NCI-H748 (cell line): ENCODE measurements around the gene UACA.
"Not testable (repeated sequence)": the region's sequence is repeated elsewhere in the genome, so short reads cannot be mapped to it uniquely, and the experiment has no call there.

Source experiments
- DNase-seq: peaks from one replicate; lab custom pipeline; 2025; ENCODE audit not compliant: unreplicated experiment; lab: John Stamatoyannopoulos, UW

The UACA gene

GRCh38 chr15:70753101-70753829 lies 10.1 kb downstream of the UACA start:
- DNase-seq, result no peak

DNA sequence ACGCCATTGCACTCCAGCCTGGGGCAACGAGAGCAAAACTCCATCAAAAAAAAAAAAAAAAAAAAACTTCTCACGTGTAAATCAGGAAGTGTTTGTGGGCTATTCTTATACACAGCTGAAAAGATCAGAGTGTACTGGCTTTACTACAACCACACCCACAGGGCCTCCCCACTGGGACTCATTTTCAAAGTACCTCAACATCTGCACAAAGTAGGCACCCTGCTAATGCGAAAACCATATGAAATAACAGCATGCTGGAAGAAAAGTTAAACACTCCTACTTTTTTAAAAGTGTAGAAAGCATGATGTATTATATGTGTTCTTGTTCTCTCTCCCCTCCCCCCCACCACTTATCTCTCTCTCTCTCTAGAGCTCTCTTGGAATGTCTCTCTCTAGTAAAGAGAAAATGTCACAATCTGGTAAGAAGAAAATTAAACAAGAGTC lies 11.1 kb downstream of the UACA start:
- no peak for DNase-seq

DNA sequence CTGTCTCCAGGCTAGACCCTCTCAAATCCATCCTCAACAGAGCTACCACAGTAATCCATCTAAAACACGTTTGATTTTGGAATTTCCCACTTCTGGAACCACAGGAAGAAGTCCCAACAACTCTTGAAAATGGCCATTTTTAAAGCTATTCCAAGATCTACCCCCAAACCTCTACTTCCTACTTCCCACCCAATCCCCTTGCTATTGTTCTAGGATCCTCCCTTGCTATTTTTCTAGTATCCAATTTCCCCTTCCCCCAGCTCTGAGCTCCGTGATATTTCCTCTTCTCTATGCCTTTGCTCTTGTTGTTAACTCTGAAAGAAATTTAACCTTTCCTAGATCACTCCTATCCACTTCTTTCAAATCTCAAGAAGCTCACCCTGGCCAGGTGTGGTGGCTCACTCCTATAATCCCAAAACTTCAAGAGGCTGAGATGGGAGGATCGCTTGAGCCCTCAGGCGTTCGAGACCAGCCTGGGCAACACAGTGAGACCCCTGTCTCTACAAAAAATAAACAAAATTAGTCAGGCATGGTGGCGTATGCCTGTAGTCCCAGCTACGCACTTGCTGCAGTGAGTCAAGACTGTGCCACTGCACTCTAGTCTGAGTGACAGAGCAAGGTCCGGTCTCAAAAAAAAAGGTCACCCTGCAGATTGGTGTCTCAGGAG lies 13.0 kb downstream of the UACA start:
- no peak for DNase-seq

DNA sequence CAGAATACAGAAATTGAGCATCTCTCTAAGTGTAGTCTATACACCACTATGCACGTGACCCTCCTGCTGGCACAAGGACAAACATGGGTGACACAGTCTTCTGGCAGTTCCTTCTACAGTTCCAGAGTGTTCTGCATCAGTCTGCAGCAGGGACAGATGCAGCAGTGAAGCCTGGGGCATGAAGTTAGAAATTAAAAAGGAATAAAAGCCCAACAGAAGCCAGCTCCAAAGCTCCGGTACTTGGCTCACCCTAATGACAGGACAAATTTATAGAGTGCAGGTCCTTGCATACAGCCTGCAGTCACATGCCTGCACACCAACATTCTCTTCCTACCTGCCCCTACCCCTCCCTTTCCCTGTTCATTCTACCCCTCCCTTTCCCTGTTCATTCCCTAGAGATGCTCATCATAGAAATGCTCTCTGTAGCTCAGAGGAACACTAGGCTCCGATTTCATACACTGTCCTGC lies 15.0 kb downstream of the UACA start:
- no peak for DNase-seq

- not testable (repeated sequence) for DNase-seq
Measured at GRCh38 chr15:70746598-70746997, 16.8 kb downstream of the UACA start.

- DNase-seq, result no peak
Measured at GRCh38 chr15:70742928-70743327, 20.4 kb downstream of the UACA start.

- DNase-seq, result peak; percentile 42
Measured at GRCh38 chr15:70741677-70742293, 21.6 kb downstream of the UACA start.

GRCh38 chr15:70741107-70741531 lies 22.2 kb downstream of the UACA start:
- DNase-seq, result no peak

DNA sequence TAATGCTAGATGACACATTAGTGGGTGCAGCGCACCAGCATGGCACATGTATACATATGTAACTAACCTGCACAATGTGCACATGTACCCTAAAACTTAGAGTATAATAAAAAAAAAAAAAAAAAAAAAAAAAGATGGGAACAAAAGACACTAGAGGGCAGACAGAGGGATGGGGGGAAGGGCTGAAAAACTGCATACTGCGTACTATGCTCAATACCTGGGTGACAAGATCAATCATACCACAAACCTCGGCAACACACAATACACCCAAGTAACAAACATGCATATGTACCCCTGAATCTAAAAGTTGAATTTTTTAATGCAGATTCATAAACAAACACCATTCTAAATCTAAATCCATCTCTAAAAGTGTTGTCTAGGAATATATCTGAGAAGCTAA lies 28.3 kb downstream of the UACA start:
- DNase-seq, result peak; percentile 0

GRCh38 chr15:70729164-70729563 lies 34.2 kb downstream of the UACA start:
- DNase-seq, result no peak

GRCh38 chr15:70726753-70727152 lies 36.6 kb downstream of the UACA start:
- DNase-seq, result no peak

DNA sequence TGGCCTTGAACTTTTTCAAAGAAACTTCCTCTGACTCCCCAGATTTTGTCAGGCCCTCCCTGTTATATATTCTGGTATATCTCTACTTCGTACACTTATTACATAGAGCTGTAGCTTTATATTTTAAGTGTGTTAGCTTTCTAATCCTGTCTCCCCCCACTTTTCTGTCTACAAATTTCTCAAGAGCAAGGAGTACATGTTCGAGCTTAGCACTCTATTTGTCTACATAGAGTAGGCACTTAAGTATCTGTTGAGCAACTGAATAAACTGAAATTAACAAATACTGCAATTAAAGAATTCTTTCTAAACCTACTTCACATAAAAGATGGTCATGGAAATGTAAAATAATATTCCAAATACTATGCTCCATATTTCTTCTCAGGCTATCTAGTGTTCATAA lies 39.4 kb downstream of the UACA start:
- DNase-seq, result no peak

GRCh38 chr15:70723122-70723422 lies 40.3 kb downstream of the UACA start:
- DNase-seq, result no peak

DNA sequence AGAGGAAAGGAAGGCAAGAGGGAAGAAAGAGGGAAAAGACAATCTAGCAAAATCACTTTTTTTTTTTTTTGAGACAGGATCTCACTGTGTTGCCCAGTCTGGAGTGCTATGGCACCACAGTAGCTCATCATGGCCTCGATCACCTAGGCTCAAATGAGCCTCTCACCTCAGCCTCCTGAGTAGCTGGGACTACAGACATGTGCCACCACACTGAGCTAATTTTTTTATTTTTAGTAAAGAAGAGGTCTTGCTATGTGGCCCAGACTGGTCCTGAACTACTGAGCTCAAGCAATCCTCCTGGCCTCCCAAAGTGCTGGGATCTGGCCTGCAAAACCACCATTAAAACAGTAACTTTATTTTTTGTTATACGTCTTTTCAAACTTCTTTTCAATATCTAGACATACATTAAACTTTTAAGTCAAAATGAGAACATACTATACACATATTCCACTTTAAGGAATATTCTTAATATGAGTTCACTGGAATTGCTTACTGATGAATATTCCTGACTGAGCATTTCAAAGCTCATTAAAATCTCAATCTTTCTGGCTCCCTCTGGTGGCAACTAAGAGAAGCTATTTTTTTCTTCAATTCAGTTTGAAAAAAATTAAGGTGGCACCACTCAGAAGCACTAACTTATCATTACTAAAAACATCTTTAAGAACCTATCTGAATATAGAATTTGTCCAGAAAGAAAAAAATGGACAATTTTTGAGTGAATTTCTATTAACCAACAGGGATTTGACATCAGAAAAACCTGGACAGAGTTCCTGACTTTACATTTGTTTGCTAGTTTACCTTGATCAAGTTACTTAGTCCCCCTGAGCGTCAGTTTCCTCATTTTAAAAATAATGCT lies 40.9 kb downstream of the UACA start:
- DNase-seq, result peak; percentile 38

DNA sequence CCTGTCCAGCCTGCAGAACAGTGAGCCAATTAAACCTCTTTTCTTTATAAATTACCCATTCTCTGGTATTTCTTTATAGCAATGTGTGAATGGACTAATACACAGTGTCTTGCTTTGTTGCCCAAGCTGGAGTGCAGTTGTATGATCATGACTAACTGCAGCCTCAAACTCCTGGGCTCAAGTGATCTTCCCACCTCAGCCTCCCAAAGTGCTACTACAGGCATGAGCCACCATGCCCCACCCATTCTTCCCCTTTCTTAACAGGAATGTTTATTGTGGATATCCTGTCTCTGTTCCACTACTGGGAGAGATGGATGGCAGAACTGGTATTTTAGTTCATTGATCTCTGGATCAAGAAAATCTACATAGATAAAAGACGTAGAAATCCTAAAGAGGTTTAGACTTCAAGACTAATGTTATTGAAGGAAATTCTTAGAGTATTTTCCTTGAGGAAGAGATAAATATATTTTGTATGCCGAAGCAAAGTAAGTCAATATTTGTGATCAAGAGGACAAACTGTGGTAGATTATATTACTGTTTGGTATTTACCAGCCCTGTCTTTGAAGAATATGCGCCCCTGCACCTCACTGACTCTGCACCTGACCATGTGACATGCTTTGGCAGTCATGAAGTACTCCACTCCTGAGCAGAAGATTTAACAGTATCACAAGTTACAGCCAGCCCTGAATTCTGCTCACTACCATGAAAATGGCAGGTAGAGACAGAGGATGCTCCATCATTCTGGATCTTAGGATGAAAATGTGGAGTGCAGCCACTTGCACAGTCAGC lies 42.9 kb downstream of the UACA start:
- DNase-seq, result no peak

DNA sequence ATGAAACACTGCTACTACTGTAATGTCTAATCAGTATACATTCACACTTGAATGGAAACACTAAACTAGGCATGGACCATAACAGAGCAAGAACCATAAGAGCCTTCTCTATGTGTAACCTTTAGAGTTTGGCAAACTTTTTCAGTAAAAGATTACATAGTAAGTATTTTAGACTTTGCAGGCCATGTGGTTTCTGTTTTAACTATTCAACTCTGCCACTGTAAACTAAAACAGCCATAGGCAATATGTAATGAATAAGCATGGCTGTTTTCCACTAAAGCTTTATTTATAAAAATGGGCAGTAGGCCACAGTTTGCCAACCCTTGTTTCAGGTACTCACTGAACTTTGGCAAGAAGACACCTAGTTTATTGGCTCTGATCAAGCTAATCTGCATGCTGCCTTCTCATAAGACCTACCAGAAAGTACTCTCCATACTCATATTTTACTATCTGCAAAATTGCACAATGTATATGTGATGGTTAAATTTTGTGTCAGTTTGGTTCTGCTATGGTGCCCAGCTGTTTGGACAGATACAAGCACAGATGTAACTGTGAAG lies 46.0 kb downstream of the UACA start:
- DNase-seq, result no peak

GRCh38 chr15:70715840-70716485 lies 47.4 kb downstream of the UACA start:
- no peak for DNase-seq

DNA sequence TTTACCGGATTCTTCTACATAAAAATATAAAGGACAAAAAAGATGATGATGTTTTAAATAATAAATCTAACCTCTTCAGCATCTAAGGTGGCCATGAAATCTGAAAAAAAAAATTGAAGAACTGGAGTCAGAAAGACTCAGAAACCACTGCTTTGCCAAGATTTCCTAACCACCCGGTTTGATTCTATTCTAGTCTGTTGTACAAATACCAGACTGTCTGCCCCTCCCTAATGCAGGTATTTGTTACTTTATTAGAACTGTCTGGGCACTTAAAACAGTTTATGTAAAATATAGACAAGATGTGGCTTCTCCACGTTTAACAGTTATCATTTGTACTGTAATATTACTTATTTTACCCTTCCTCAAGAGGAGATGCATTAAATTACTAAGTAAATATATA lies 48.8 kb downstream of the UACA start:
- no peak for DNase-seq

- DNase-seq, result no peak
Measured at GRCh38 chr15:70714015-70714414, 49.3 kb downstream of the UACA start.

DNA sequence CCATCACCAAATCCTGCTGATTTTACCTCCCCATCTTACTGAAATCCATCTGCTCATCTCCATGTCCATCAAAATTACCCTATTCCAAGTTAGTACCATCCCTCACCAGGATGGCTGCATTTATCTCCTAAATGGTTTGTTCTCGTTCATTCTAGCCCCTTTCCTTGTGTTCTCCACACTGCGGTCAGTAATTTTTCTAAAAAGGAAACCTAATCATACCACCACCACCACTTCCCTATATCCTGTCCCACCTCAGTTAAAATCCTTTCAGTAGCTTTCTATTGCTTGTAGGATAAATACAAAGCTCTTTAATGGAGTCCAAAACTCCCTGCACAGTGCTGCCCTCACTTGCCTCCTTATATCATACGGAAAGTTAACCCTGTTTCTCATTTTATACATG lies 51.1 kb downstream of the UACA start:
- no peak for DNase-seq
